ENCODE data around the gene RPL39L. TPM values are rescaled to one million over a fixed set of nuclear protein-coding genes. Genes with fewer than 3 reads are reported as not detected.

The RPL39L gene
- total and polyA plus RNA-seq, 9 donors: 0.99 to 8.5 (median 4.0) TPM

DNA sequence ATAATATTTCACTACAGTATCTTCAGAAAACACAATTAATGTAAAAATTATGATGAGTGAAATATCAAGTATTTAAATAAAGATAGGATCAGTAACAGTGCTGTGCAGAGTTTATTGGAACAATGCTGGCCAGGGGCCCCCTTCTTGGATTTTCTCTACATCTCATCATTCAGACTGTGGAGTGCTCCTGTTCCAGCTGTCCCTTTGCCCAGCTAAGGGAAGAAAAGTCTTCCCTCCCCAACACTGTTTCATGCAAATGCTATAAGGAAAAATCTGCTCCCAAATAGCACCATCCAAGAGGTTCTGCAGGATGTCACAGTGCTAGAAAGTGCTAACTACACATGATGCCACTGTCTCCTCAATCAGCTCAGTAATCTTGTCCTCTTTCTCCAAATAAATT lies 64.5 kb downstream of the RPL39L start:
- no peak overlapping the region for H3K27ac ChIP-seq
- intact Hi-C loops (cut with DNase I): no loop called here
- no peak overlapping the region for H3K4me3 ChIP-seq
- no peaks in the 10 kb centered on the region for H3K9me3 ChIP-seq
- no peaks in the 10 kb centered on the region for H3K4me1 ChIP-seq (ENCODE audit: insufficient read depth)
- no peak for DNase-seq
- no peak for TF ChIP-seq POLR2A (IDR thresholded peaks at IDR 0.05)
- TF ChIP-seq EP300 (IDR thresholded peaks at IDR 0.05): no peak
- TF ChIP-seq CTCF (IDR thresholded peaks at IDR 0.05): no peak
- no peaks in the 10 kb centered on the region for H3K36me3 ChIP-seq
- no peaks in the 10 kb centered on the region for H3K27me3 ChIP-seq

GRCh38 chr3:187073581-187074098 lies 65.7 kb downstream of the RPL39L start:
- Histone ChIP-seq H3K27ac (no peak overlapping the region), H3K9me3 (no peaks in the 10 kb centered on the region), H3K4me3 (no peak overlapping the region), H3K27me3 (no peaks in the 10 kb centered on the region), H3K4me1 (ENCODE audit: insufficient read depth) (no peaks in the 10 kb centered on the region), H3K36me3 (no peaks in the 10 kb centered on the region)
- TF ChIP-seq EP300 (IDR thresholded peaks at IDR 0.05) (no peak), CTCF (IDR thresholded peaks at IDR 0.05) (no peak)
- WGBS, 3 donors: 81 to 93% (median 85%) methylated on average over 5 of the region's 5 CpGs
- intact Hi-C loops (cut with DNase I): no loop called here
- no peak for DNase-seq

DNA sequence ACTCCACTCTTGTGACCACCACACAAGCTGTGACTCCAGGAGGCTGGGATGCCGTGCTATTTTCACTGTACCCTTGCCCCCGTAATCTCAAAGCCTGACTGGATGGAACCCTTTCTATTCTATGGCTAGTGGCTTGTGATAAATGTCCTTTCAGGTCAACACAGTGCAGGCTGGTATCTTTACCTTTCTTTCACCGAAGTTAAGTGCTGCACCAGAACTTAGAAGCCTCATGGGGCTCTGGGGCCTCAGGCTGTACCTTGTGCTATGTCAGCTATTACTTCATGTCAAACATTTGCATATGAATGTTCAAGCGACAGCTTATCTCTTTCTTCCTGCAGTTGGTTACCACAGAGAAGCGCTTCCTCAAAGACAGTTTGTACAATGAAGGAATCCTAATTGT lies 66.8 kb downstream of the RPL39L start:
- H3K9me3 ChIP-seq: no peaks in the 10 kb centered on the region
- TF ChIP-seq CTCF (IDR thresholded peaks at IDR 0.05) (no peak), EP300 (IDR thresholded peaks at IDR 0.05) (no peak), POLR2A (IDR thresholded peaks at IDR 0.05) (no peak)
- intact Hi-C loops (cut with DNase I): no loop called here
- no peaks in the 10 kb centered on the region for H3K27me3 ChIP-seq
- no peaks in the 10 kb centered on the region for H3K36me3 ChIP-seq
- no peak for DNase-seq
- H3K4me1 ChIP-seq (ENCODE audit: insufficient read depth): no peaks in the 10 kb centered on the region
- 84 to 89% (median 87%) methylated on average over 5 of the region's 5 CpGs for WGBS, 3 donors
- no peak overlapping the region for H3K4me3 ChIP-seq
- no peak overlapping the region for H3K27ac ChIP-seq

- WGBS, 3 donors: 72 to 87% (median 85%) methylated on average over 3 of the region's 3 CpGs
- no peaks in the 10 kb centered on the region for H3K36me3 ChIP-seq
These were observed 67.2 kb downstream of the RPL39L start for GRCh38 chr3:187072102-187072501.

More at GRCh38 chr3:187072102-187072501, 67.2 kb downstream of the RPL39L start:
- H3K9me3 ChIP-seq: no peaks in the 10 kb centered on the region
- H3K27me3 ChIP-seq: no peaks in the 10 kb centered on the region
- no peak for DNase-seq
- TF ChIP-seq EP300 (IDR thresholded peaks at IDR 0.05) (no peak), POLR2A (IDR thresholded peaks at IDR 0.05) (no peak), CTCF (IDR thresholded peaks at IDR 0.05) (no peak)
- H3K4me1 ChIP-seq (ENCODE audit: insufficient read depth): no peaks in the 10 kb centered on the region
- intact Hi-C loops (cut with DNase I): no loop called here
- no peak overlapping the region for H3K27ac ChIP-seq
- H3K4me3 ChIP-seq: no peak overlapping the region

Other genes starting within 250 kb of the RPL39L start
- 10 to 100 TPM; 10.6 to 30.2 (median 28.1) TPM for gene ST6GAL1, start 209.0 kb downstream of the RPL39L start, total RNA-seq
- gene ST6GAL1, start 209.0 kb downstream of the RPL39L start, polyA plus RNA-seq: 10 to 100 TPM; 13.7 to 55.2 TPM
- gene RTP1, start 58.0 kb upstream of the RPL39L start, total RNA-seq: under 1 TPM in 1 of 7 donors, not detected in 6; 0.08 TPM
- not detected for gene RTP1, start 58.0 kb upstream of the RPL39L start, polyA plus RNA-seq
- 1 to 10 TPM in 6 of 7 donors, under 1 TPM in 1; 0.40 to 5.6 (median 4.4) TPM for gene MASP1, start 152.2 kb upstream of the RPL39L start, total RNA-seq
- 10 to 100 TPM in 1 of 2 donors, 1 to 10 TPM in 1; 2.2 to 19.5 TPM for gene MASP1, start 152.2 kb upstream of the RPL39L start, polyA plus RNA-seq
- 1 to 10 TPM in 6 of 7 donors, under 1 TPM in 1; 0.24 to 4.5 (median 2.7) TPM for gene RTP4, start 228.9 kb upstream of the RPL39L start, total RNA-seq
- 1 to 10 TPM; 4.6 to 7.3 TPM for gene RTP4, start 228.9 kb upstream of the RPL39L start, polyA plus RNA-seq